Lower leg skin (tissue), 3 donors: ENCODE measurements around the gene SNRNP27.

ENCODE experiments used
- CTCF ChIP-seq, 3 donors: fragments of 450-650 bp; IDR thresholded peaks; one replicate each; pipeline ENCODE4 v1.5.1; 2016; ENCODE audit warnings: antibody characterized with exemption in 3 of 3, mild to moderate bottlenecking in 3 of 3, moderate library complexity in 2 of 3
- POLR2A ChIP-seq, 2 donors: fragments of 450-650 bp; IDR thresholded peaks; one replicate each; pipeline ENCODE4 v1.6.1; 2016 to 2017; ENCODE audit warnings: antibody characterized with exemption in 2 of 2, mild to moderate bottlenecking in 1 of 2, moderate library complexity in 1 of 2

GRCh38 chr2:69943843-69944525 is 50.2 kb downstream of the SNRNP27 start:
- no peak for TF ChIP-seq CTCF (IDR thresholded peaks at IDR 0.05)
- no peak for TF ChIP-seq POLR2A (IDR thresholded peaks at IDR 0.05)
